SK-N-DZ (cell line): ENCODE measurements around the gene DOCK8.
A peak's percentile ranks its signal among the peaks of the same experiment; 100 is the strongest.
"Not testable (repeated sequence)": the region's sequence is repeated elsewhere in the genome, so short reads cannot be mapped to it uniquely, and the experiment has no call there.

Experiments
- DNase-seq: peaks from one replicate; pipeline ENCODE4 v3.0.0-alpha.2; 2015; ENCODE audit warnings: low spot score

Gene DOCK8

GRCh38 chr9:224582-225520 is 10.2 kb downstream of the DOCK8 start:
- no peak for DNase-seq

- no peak for DNase-seq
Measured at GRCh38 chr9:227860-228259, 13.2 kb downstream of the DOCK8 start.

DNA sequence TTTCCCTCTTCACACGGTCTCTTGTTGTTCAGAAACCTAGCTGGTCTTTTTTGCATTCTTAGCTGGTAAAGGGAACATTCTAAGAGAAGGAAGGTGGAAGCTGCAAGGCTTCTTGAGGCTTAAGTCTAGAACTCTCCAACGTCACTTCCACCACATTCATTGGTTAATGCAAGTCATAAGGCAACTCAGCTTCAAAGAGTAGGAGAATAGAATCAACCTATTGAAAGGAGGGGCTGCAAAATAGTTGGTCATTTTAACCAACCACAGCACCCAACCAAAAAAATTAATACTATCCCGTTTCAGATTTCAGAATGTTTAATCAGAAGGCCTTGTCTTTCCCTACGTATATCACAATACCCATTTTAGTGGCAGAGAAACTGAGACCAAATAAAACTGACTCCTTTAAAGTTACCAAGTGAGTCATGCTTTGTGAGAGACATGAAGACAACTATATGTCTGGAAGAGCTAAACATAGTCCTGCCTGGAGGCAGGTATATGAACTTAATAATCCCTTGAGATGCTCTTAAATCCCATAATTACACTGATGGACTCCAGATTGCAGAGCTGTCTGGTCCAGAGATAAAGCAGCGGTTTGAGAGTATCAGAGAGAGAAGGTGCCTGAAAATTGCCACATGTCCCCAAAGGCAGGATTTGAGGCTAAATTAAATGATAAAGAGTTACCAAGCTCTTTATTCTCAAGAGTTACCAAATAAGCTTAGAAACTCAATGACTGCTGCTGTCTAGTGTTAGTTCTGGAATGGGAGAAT is 14.4 kb downstream of the DOCK8 start:
- peak; percentile 8 for DNase-seq

GRCh38 chr9:231625-232024 is 17.0 kb downstream of the DOCK8 start:
- DNase-seq = not testable (repeated sequence)

GRCh38 chr9:233708-234107 is 19.0 kb downstream of the DOCK8 start:
- DNase-seq = not testable (repeated sequence)

GRCh38 chr9:237141-237857 is 22.6 kb downstream of the DOCK8 start:
- no peak for DNase-seq

DNA sequence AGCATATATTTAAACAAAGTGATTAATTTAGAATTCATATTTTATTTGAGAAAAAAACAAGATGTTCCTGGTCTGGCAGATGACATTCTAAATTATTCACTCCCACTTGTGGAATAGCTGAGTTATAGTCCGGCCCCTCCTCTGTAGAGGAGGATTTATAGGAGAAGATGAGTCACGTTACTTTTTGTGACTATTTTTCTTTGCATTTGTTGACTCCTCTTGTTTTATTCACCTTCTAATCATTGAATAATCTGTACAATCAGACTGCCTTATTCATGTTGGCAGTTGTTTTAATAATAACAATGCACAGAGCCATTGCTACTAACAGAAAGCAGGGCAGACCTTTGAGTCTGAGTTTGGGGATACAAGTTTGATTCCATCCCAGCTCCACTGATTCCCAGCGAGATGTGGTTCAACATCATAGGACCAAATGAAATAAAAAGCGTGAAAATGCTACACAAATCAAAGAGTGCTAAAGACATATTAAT is 23.2 kb downstream of the DOCK8 start:
- DNase-seq = no peak

- no peak for DNase-seq
Measured at GRCh38 chr9:242461-243080, 27.9 kb downstream of the DOCK8 start.

- no peak for DNase-seq
Measured at GRCh38 chr9:248278-248961, 33.8 kb downstream of the DOCK8 start.

GRCh38 chr9:249025-249424 is 34.4 kb downstream of the DOCK8 start:
- no peak for DNase-seq

DNA sequence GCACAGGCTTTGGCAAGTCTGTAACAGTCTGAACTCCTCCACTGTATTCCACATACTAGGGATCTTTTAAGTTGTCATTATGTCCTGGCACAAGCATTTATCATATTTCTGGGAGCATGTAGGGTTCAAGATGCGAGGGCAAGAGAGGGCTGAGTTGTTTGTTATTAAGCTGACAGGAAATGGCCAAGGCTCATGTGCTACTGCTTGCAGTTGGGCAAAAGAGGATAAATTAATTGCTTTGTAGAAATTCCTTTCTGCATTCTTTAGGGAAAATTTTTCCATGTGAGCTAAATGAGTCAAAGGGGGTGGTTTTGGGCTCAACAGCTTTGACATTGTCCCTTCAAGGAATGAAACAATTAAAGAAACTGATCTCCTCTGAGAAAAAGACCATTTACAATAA is 35.4 kb downstream of the DOCK8 start:
- DNase-seq = no peak

- no peak for DNase-seq
Measured at GRCh38 chr9:250625-251024, 36.0 kb downstream of the DOCK8 start.

GRCh38 chr9:251398-251797 is 36.7 kb downstream of the DOCK8 start:
- DNase-seq = no peak

DNA sequence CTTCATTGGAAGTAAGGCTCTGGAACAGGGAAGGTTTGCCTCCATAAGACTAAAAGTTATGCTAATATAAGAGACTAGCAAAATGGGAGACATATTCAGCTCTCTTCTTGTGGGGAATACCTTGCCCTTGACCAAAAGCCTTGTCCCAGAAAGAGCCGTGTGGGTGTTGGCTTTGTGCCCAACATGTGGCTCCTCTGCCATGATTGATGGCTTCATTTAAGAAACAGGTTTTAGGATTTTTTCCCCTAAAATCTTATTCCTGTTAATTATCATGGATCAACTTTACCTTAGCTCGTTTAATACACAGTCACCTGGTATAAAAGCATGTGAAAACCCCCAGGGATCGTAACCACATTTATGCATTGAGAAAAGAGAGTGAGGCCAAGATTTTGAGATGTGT is 38.9 kb downstream of the DOCK8 start:
- DNase-seq = no peak

GRCh38 chr9:254516-254915 is 39.9 kb downstream of the DOCK8 start:
- no peak for DNase-seq

GRCh38 chr9:257957-258356 is 43.3 kb downstream of the DOCK8 start:
- no peak for DNase-seq

- DNase-seq = no peak
Measured at GRCh38 chr9:259405-260404, 45.0 kb downstream of the DOCK8 start.

DNA sequence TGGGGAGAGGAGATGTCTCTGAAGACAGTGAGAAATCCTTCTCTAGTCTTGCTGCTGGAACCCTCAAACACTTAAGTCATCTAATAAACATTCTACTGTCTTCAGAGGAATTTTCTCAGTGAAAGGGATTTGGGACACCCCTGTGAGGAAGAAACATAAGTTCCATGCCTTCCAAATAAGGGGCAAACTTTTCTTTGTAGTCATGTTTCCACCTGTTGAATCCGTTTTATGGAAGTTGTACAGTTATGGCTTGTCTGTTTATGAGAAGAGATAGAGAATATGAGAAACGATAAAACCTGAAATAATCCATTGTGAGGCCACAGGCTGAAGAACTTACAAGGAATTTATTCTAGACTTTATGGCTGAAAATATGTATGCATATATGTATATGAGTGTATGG is 49.6 kb downstream of the DOCK8 start:
- no peak for DNase-seq

DNA sequence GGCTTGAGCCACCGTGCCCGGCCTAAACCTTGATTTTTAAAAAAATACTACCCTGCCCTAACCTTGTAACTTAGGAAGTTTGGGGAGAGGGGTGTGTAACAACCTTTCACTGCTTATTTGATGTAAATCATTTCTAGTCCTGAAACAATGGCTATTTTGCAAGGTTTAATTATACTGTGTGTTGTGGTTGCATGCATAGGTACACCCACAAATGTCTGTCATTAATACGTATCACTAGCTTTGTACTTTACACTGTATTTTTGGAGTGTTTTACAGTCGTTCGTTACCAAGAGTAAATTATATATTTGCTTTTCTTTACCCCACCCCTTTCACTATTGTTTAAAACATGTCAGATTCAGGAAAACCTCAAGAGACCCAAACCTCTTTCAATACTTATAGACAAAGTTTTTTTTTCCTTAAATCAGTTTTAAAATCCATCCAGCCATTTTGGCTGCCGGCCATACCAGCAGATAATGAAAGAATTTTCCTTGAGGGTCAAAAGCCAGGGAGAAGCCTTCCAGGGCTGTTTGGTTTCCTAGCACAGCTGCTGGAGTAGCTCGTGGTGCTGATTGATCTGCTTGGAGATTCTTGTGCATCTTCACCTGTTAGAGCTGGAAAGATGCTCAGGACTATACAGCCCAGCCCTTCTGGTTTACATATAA is 50.7 kb downstream of the DOCK8 start:
- no peak for DNase-seq
